ENCODE measurements around the gene IMPA2.

Gene IMPA2

GRCh38 chr18:11981192-11981542 lies at the start of gene IMPA2:
Gene IMPA2, plus strand, starts transcription at chr18:11981507. Its CDS starts 163 bp downstream, at chr18:11981670.
- peak; percentile 96 to 99 for DNase-seq
- TF ChIP-seq GATA1 (IDR thresholded peaks at IDR 0.05; ENCODE audit: low read depth, low read length) (no peak), POLR2A (IDR thresholded peaks at IDR 0.05; ENCODE audit: low read length) (no peak)

- TF ChIP-seq GATA1 (IDR thresholded peaks at IDR 0.05; ENCODE audit: low read depth, low read length): no peak
- TF ChIP-seq POLR2A (IDR thresholded peaks at IDR 0.05; ENCODE audit: low read length): no peak
- DNase-seq: no peak
Observed at GRCh38 chr18:11932393-11932792, 48.9 kb upstream of the IMPA2 start.

- DNase-seq: peak; percentile 82 to 93
- TF ChIP-seq GATA1 (IDR thresholded peaks at IDR 0.05; ENCODE audit: low read depth, low read length) (no peak), POLR2A (IDR thresholded peaks at IDR 0.05; ENCODE audit: low read length) (no peak)
Observed at GRCh38 chr18:11937874-11938478, 43.3 kb upstream of the IMPA2 start.

GRCh38 chr18:11940956-11941355 lies 40.4 kb upstream of the IMPA2 start:
- DNase-seq: no peak
- TF ChIP-seq POLR2A (IDR thresholded peaks at IDR 0.05; ENCODE audit: low read length) (no peak), GATA1 (IDR thresholded peaks at IDR 0.05; ENCODE audit: low read depth, low read length) (no peak)

GRCh38 chr18:11943551-11943950 lies 37.8 kb upstream of the IMPA2 start:
- peak; percentile 56 to 67 for DNase-seq
- TF ChIP-seq GATA1 (IDR thresholded peaks at IDR 0.05; ENCODE audit: low read depth, low read length) (no peak), POLR2A (IDR thresholded peaks at IDR 0.05; ENCODE audit: low read length) (no peak)

GRCh38 chr18:11944252-11944651 lies 37.1 kb upstream of the IMPA2 start:
- TF ChIP-seq POLR2A (IDR thresholded peaks at IDR 0.05; ENCODE audit: low read length) (peak; percentile 60), GATA1 (IDR thresholded peaks at IDR 0.05; ENCODE audit: low read depth, low read length) (no peak)

GRCh38 chr18:11944786-11945185 lies 36.5 kb upstream of the IMPA2 start:
- TF ChIP-seq POLR2A (IDR thresholded peaks at IDR 0.05; ENCODE audit: low read length) (no peak), GATA1 (IDR thresholded peaks at IDR 0.05; ENCODE audit: low read depth, low read length) (no peak)
- no peak for DNase-seq

More at GRCh38 chr18:11944252-11944651, 37.1 kb upstream of the IMPA2 start:
- peak; percentile 82 to 86 for DNase-seq

GRCh38 chr18:11945834-11946659 lies 35.3 kb upstream of the IMPA2 start:
- DNase-seq: peak in 1 of 2 experiments; percentile 54

GRCh38 chr18:11946756-11947155 lies 34.6 kb upstream of the IMPA2 start:
- peak; percentile 85 to 87 for DNase-seq
- no peak for TF ChIP-seq GATA1 (IDR thresholded peaks at IDR 0.05; ENCODE audit: low read depth, low read length)

GRCh38 chr18:11947214-11948191 lies 33.8 kb upstream of the IMPA2 start:
- peak; percentile 100 for DNase-seq
- TF ChIP-seq GATA1 (IDR thresholded peaks at IDR 0.05; ENCODE audit: low read depth, low read length) (no peak), POLR2A (IDR thresholded peaks at IDR 0.05; ENCODE audit: low read length) (peak; percentile 96)

GRCh38 chr18:11948852-11949523 lies 32.3 kb upstream of the IMPA2 start:
- no peak for DNase-seq
- TF ChIP-seq POLR2A (IDR thresholded peaks at IDR 0.05; ENCODE audit: low read length) (no peak), GATA1 (IDR thresholded peaks at IDR 0.05; ENCODE audit: low read depth, low read length) (no peak)

GRCh38 chr18:11950824-11951223 lies 30.5 kb upstream of the IMPA2 start:
- TF ChIP-seq POLR2A (IDR thresholded peaks at IDR 0.05; ENCODE audit: low read length) (no peak), GATA1 (IDR thresholded peaks at IDR 0.05; ENCODE audit: low read depth, low read length) (no peak)
- DNase-seq: no peak

- TF ChIP-seq GATA1 (IDR thresholded peaks at IDR 0.05; ENCODE audit: low read depth, low read length) (no peak), POLR2A (IDR thresholded peaks at IDR 0.05; ENCODE audit: low read length) (no peak)
- peak; percentile 67 to 81 for DNase-seq
Observed at GRCh38 chr18:11951390-11951851, 29.9 kb upstream of the IMPA2 start.
